GM13976 (cell line): ENCODE results near the gene PEAK1.

Experiments used
- DNase-seq: peaks from one replicate; pipeline ENCODE4 v3.0.0; 2012; ENCODE audit warnings: low spot score
- CTCF ChIP-seq: IDR thresholded peaks from 2 replicates; pipeline ENCODE4 v1.5.1; 2012; ENCODE audit warnings: borderline replicate concordance, mild to moderate bottlenecking; ENCODE audit not compliant: insufficient read depth; ENCODE audit errors: extremely low read depth, missing control alignments, control extremely low read depth
- in situ Hi-C: fragments of 300-500 bp; cut with MboI; formaldehyde crosslinking; loops from one replicate; pipeline ENCODE4 v1.12.0; 2022; ENCODE audit warnings: low sequenced_read_pairs, mixed read lengths, inconsistent platforms; ENCODE audit not compliant: unreplicated experiment

PEAK1 gene

GRCh38 chr15:77173487-77173886 lies 246.4 kb downstream of the PEAK1 start:
- DNase-seq = no peak
- in situ Hi-C loops = loop anchor here (10.0 kb wide), 1 partner anchor 49 kb away; no protein-coding TSS in a partner anchor
- TF ChIP-seq CTCF = no peak

- DNase-seq = no peak
- in situ Hi-C loops = loop anchor here (10.0 kb wide), 1 partner anchor 47 kb away; no protein-coding TSS in a partner anchor
- no peak for TF ChIP-seq CTCF
These were observed 248.5 kb downstream of the PEAK1 start for GRCh38 chr15:77171221-77171967.

- TF ChIP-seq CTCF = no peak
- DNase-seq = no peak
- in situ Hi-C loops = no loop called here
These were observed 251.3 kb downstream of the PEAK1 start for GRCh38 chr15:77168616-77169015.

- DNase-seq = no peak
- no peak for TF ChIP-seq CTCF
- in situ Hi-C loops = no loop called here
These were observed 251.8 kb downstream of the PEAK1 start for GRCh38 chr15:77168141-77168540.

- in situ Hi-C loops = no loop called here
- no peak for DNase-seq
- TF ChIP-seq CTCF = no peak
These were observed 252.5 kb downstream of the PEAK1 start for GRCh38 chr15:77167406-77167805.

- in situ Hi-C loops = no loop called here
- DNase-seq = no peak
- no peak for TF ChIP-seq CTCF
These were observed 256.0 kb downstream of the PEAK1 start for GRCh38 chr15:77163781-77164384.
